GM12891 (cell line): ENCODE data around the gene ATP5F1A.

Source experiments
- POLR2A ChIP-seq: IDR thresholded peaks from 2 replicates; pipeline ENCODE4 v1.6.1; 2011; ENCODE audit warnings: low read depth, low read length, control low read depth
- POLR2AphosphoS5 ChIP-seq: IDR thresholded peaks from 2 replicates; pipeline ENCODE4 v1.6.1; 2011; ENCODE audit warnings: low read depth, low read length, control low read depth
- SPI1 ChIP-seq: IDR thresholded peaks from 2 replicates; pipeline ENCODE4 v1.6.1; 2011; ENCODE audit warnings: low read depth, low read length, control low read depth
- TAF1 ChIP-seq: IDR thresholded peaks from 2 replicates; pipeline ENCODE4 v1.6.1; 2011; ENCODE audit warnings: low read depth, low read length, control low read depth

- TF ChIP-seq POLR2A (no peak), POLR2AphosphoS5 (no peak), TAF1 (no peak), SPI1 (no peak)
Observed at GRCh38 chr18:46133534-46133933, 35.4 kb upstream of the ATP5F1A start.
